Activated CD8-positive, alpha-beta memory T cell treated with anti-CD3 and anti-CD28 coated beads for 36 hours (primary cell): ENCODE results near the gene PANX3. TPM values are rescaled to one million over a fixed set of nuclear protein-coding genes. Genes with fewer than 3 reads are reported as not detected.

Source experiments
- CTCF ChIA-PET: fragments of 350-600 bp; sonication (Branson Sonifier 250); formaldehyde crosslinking; loops from one replicate; lab custom pipeline; 2021; ENCODE audit warnings: antibody characterized with exemption; lab: Charles Lee
- POLR2A ChIA-PET: fragments of 350-600 bp; sonication (Branson Sonifier 250); formaldehyde crosslinking; loops from one replicate; lab custom pipeline; 2021; ENCODE audit warnings: antibody characterized with exemption; lab: Charles Lee
- total RNA-seq, 2 experiments: library from RNA; stranded (reverse); gene quantifications; one replicate each; pipeline ENCODE4 v1.2.3, GENCODE V29; 2021

PANX3 gene
- total RNA-seq, 2 experiments from 2014 or later = not detected

GRCh38 chr11:124644426-124645280 is 33.4 kb downstream of the PANX3 start:
- POLR2A ChIA-PET = no interaction called here
- CTCF ChIA-PET = interaction anchor here (0.6 to 1.3 kb wide), 7 partner anchors 11 to 118 kb away, joined by 3 to 5 read pairs (median 4); partner anchors contain the start of gene TBRG1

GRCh38 chr11:124646148-124646547 is 34.9 kb downstream of the PANX3 start:
- CTCF ChIA-PET = no interaction called here
- POLR2A ChIA-PET = no interaction called here

- ChIA-PET CTCF (no interaction called here), POLR2A (interaction anchor here (0.6 kb wide), 1 partner anchor 9 kb away, joined by 4 read pairs; no protein-coding TSS in a partner anchor)
These were observed 37.4 kb downstream of the PANX3 start for GRCh38 chr11:124648610-124649009.

DNA sequence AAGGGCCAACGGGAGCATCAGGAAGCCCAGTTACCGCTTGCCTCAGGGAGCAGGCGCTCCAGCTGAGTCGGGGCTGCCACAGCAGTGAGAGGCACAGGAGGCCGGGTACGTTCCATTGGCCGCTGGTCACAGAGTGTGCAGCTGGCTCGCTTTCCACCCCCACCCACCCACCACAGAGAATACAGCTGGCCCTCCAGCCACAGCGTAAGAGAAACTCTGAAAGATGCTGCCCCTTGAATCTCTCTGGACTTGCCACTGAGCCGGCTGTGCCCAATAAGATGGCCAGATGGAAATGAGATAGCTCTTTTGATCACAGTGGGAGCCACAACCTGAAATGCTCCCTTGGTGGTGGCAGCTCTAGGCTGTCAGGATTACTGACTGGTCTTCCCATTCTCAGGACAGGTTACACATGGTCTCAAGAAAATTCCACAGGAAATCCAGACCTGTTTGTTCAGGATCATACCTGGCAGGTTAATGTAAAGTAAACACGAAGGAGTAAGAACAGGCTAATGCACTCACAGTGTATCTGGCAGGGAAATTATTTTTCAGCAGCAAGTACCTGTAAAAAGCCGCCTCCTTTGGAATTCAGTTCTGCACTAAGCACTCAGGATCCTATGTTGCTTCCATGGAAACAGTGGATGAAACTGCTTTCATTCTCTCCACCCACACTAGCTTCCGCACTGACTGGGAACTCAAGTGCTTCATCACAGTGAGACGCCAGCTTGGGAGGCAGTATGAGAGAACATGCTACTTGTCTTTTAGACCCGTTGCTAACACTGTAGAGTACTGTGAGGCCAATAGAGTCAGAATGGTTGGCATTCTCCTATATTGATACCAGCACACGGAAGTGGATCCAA is 45.8 kb downstream of the PANX3 start:
- POLR2A ChIA-PET = no interaction called here
- CTCF ChIA-PET = no interaction called here

DNA sequence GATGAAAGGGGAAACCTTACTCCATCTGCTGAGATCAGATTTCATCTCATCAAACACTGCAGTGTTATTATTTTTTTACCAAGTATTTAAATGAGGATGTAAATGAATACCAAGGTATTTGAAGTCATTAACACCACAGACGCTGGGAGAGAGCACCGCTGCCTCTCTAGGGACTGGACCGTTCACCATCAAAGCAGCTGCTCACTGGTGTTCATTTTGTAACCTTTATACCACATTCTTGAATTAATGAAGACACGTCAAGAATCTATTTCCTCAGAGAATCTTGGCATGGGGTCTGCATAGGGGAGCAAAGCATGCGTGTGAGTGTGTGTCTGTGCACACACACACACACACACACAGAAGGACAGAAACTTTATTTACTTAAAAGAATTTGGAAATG is 46.7 kb downstream of the PANX3 start:
- POLR2A ChIA-PET = no interaction called here
- CTCF ChIA-PET = no interaction called here

DNA sequence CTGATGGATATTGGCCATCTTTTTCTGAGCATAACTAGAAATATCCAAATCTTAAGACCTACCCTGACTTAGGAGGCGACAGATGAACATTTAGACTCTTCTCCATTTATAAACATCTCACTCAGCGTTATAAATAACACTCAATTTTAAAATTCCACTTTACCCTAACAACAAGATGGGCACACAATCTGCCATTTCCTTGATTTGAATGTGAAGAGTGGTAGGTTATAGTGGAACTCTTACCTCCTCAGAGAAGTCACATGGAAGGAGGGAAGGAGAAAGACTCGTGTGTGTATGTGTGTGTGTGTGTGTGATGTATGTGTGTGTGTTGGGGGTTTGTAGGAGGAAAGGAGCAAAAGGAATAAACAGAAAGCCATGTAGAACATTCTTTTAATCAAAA is 47.3 kb downstream of the PANX3 start:
- CTCF ChIA-PET = no interaction called here

DNA sequence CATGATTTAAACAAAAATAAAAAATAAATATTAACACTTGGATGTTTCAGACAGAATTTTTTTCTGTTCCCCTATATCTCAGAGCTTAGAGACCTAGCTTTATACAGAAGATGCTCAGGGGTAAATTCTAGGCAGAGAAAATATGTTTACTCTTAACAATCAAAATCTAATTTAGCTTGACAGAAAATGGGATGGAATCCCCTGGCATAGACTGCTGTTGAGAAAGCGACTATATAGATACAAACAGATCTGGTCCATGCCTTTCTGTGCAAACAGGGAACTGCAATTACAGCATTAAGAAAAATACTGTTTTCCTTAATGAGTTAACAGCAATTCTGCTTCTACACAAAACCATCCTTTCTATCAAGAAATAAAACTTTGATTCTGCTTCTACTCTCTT is 47.8 kb downstream of the PANX3 start:
- CTCF ChIA-PET = no interaction called here
- POLR2A ChIA-PET = no interaction called here

More for the DNA sequence above, 47.3 kb downstream of the PANX3 start:
- POLR2A ChIA-PET = no interaction called here

GRCh38 chr11:124661553-124661952 is 50.3 kb downstream of the PANX3 start:
- ChIA-PET POLR2A (no interaction called here), CTCF (interaction anchor here (0.5 to 0.8 kb wide), 2 partner anchors 102 to 525 kb away, joined by 3 to 4 read pairs; no protein-coding TSS in a partner anchor)

- POLR2A ChIA-PET = no interaction called here
- CTCF ChIA-PET = interaction anchor here (0.5 to 0.8 kb wide), 2 partner anchors 101 to 525 kb away, joined by 3 to 4 read pairs; no protein-coding TSS in a partner anchor
These were observed 50.9 kb downstream of the PANX3 start for GRCh38 chr11:124662106-124662505.

GRCh38 chr11:124663861-124664260 is 52.6 kb downstream of the PANX3 start:
- ChIA-PET CTCF (interaction anchor here (1.3 kb wide), 1 partner anchor 53 kb away, joined by 3 read pairs; no protein-coding TSS in a partner anchor), POLR2A (no interaction called here)

GRCh38 chr11:124667601-124668000 is 56.4 kb downstream of the PANX3 start:
- ChIA-PET POLR2A (no interaction called here), CTCF (interaction anchor here (0.7 kb wide), 1 partner anchor 95 kb away, joined by 4 read pairs; no protein-coding TSS in a partner anchor)

DNA sequence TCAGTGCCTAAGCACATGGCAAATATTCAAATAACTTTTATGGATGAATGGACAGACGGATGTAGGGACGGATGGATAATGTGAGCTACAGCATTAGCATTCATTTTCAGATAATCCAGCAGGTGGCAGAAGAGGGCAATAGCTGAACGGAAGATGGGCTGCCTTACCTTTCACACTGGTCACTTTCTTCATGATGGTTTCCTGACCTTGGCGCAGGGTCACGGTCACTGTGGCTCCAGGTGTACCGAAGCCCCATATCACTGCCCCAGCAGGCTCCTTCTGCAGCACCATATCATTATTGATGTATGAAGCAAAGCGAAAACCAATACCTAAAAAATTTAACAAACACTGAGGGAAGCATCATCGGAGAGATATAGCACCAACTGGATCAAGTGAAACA is 58.0 kb downstream of the PANX3 start:
- POLR2A ChIA-PET = no interaction called here

More for the DNA sequence above, 58.0 kb downstream of the PANX3 start:
- CTCF ChIA-PET = interaction anchor here (0.6 to 3.7 kb wide), 21 partner anchors 10 to 207 kb away, joined by 3 to 39 read pairs (median 4); partner anchors contain the start of genes ESAM and MSANTD2

Other genes with a start within 250 kb of the PANX3 start
- gene OR8B2, start 226.9 kb upstream of the PANX3 start, total RNA-seq = not detected
- not detected for gene OR8B3, start 212.4 kb upstream of the PANX3 start, total RNA-seq
- gene OR8B4, start 186.6 kb upstream of the PANX3 start, total RNA-seq = not detected
- gene OR8B8, start 165.7 kb upstream of the PANX3 start, total RNA-seq = not detected
- not detected for gene OR8B12, start 67.8 kb upstream of the PANX3 start, total RNA-seq
- not detected for gene OR8A1, start 41.4 kb upstream of the PANX3 start, total RNA-seq
- gene TBRG1, start 11.4 kb downstream of the PANX3 start, total RNA-seq = 10 to 100 TPM; 40.6 to 40.7 TPM
- 1 to 10 TPM; 4.8 to 5.4 TPM for gene SIAE, start 62.3 kb downstream of the PANX3 start, total RNA-seq
- 1 to 10 TPM; 3.8 to 4.3 TPM for gene SPA17, start 62.5 kb downstream of the PANX3 start, total RNA-seq
- 1 to 10 TPM; 6.4 to 6.7 TPM for gene NRGN, start 128.5 kb downstream of the PANX3 start, total RNA-seq
- under 1 TPM in 1 of 2 experiments, not detected in 1; 0.25 TPM for gene VSIG2, start 140.8 kb downstream of the PANX3 start, total RNA-seq
- gene ESAM, start 150.9 kb downstream of the PANX3 start, total RNA-seq = under 1 TPM; 0.94 to 0.95 TPM
- 10 to 100 TPM in 1 of 2 experiments, 1 to 10 TPM in 1; 9.3 to 12.0 TPM for gene MSANTD2, start 189.0 kb downstream of the PANX3 start, total RNA-seq